ENCODE measurements around the gene MYOM1.

Gene MYOM1

GRCh38 chr18:3186678-3187658, 32.8 kb downstream of the MYOM1 start:
- no peak for DNase-seq (ENCODE audit: low read depth in 2 of 2)

GRCh38 chr18:3184275-3184963, 35.3 kb downstream of the MYOM1 start:
- no peak for DNase-seq (ENCODE audit: low read depth in 2 of 2)

- DNase-seq (ENCODE audit: low read depth in 2 of 2) = no peak
Measured at GRCh38 chr18:3183103-3183717, 36.6 kb downstream of the MYOM1 start.

- peak in 1 of 2 experiments; percentile 9 for DNase-seq (ENCODE audit: low read depth in 2 of 2)
Measured at GRCh38 chr18:3180325-3180724, 39.4 kb downstream of the MYOM1 start.

GRCh38 chr18:3179430-3180089, 40.2 kb downstream of the MYOM1 start:
- no peak for DNase-seq (ENCODE audit: low read depth in 2 of 2)

- DNase-seq (ENCODE audit: low read depth in 2 of 2) = no peak
Measured at GRCh38 chr18:3177902-3178687, 41.7 kb downstream of the MYOM1 start.

- DNase-seq (ENCODE audit: low read depth in 2 of 2) = no peak
Measured at GRCh38 chr18:3175195-3175758, 44.5 kb downstream of the MYOM1 start.

- DNase-seq (ENCODE audit: low read depth in 2 of 2) = no peak
Measured at GRCh38 chr18:3172097-3172496, 47.7 kb downstream of the MYOM1 start.

- no peak for DNase-seq (ENCODE audit: low read depth in 2 of 2)
Measured at GRCh38 chr18:3171631-3172030, 48.1 kb downstream of the MYOM1 start.

- no peak for DNase-seq (ENCODE audit: low read depth in 2 of 2)
Measured at GRCh38 chr18:3170441-3171161, 49.2 kb downstream of the MYOM1 start.

- no peak for DNase-seq (ENCODE audit: low read depth in 2 of 2)
Measured at GRCh38 chr18:3164381-3164780, 55.4 kb downstream of the MYOM1 start.

GRCh38 chr18:3163968-3164367, 55.8 kb downstream of the MYOM1 start:
- no peak for DNase-seq (ENCODE audit: low read depth in 2 of 2)

- no peak for DNase-seq (ENCODE audit: low read depth in 2 of 2)
Measured at GRCh38 chr18:3162181-3162580, 57.6 kb downstream of the MYOM1 start.

GRCh38 chr18:3159830-3160229, 59.9 kb downstream of the MYOM1 start:
- no peak for DNase-seq (ENCODE audit: low read depth in 2 of 2)

- no peak for DNase-seq (ENCODE audit: low read depth in 2 of 2)
Measured at GRCh38 chr18:3157606-3158005, 62.2 kb downstream of the MYOM1 start.

- no peak for DNase-seq (ENCODE audit: low read depth in 2 of 2)
Measured at GRCh38 chr18:3157086-3157485, 62.7 kb downstream of the MYOM1 start.

- DNase-seq (ENCODE audit: low read depth in 2 of 2) = no peak
Measured at GRCh38 chr18:3156325-3156640, 63.5 kb downstream of the MYOM1 start.

GRCh38 chr18:3154214-3154613, 65.6 kb downstream of the MYOM1 start:
- DNase-seq (ENCODE audit: low read depth in 2 of 2) = no peak

GRCh38 chr18:3153107-3153704, 66.6 kb downstream of the MYOM1 start:
- DNase-seq (ENCODE audit: low read depth in 2 of 2) = no peak

GRCh38 chr18:3152294-3152693, 67.5 kb downstream of the MYOM1 start:
- DNase-seq (ENCODE audit: low read depth in 2 of 2) = no peak

Data from fibroblast of skin of left biceps (primary cell).